ENCODE measurements around the gene IL22. TPM values are rescaled to one million over a fixed set of nuclear protein-coding genes. Genes with fewer than 3 reads are reported as not detected.

The IL22 gene, protein sequence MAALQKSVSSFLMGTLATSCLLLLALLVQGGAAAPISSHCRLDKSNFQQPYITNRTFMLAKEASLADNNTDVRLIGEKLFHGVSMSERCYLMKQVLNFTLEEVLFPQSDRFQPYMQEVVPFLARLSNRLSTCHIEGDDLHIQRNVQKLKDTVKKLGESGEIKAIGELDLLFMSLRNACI
- not detected in 2 replicates for polyA plus RNA-seq (2011; rRNA removed)
- polyA minus RNA-seq (2011; rRNA and poly(A)+ RNA removed), result not detected in 2 replicates

DNA sequence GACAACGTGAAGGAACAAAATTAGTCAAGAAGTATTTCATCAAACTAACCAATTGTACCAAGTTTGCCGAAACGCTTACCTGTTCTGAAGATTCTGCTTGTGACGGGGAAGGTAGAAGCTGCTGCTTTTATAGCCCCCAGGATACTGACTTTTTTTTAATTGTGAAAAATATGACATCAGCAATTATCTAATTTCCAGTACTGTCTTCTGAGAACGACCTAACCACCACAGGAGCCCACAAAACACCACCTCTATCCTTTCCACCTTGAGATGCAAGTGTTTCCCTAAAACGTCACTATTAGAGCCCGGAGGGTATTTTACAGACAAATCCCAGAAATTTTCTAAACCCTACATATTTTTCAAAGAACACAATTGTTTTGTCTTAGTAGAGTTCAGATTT is at the start of gene IL22:
Gene IL22 (minus strand): TSS at position 101 of the 400 bp plus-strand sequence. CDS start 156 bp downstream, outside the sequence.
- TF ChIP-seq, protein P1, sequence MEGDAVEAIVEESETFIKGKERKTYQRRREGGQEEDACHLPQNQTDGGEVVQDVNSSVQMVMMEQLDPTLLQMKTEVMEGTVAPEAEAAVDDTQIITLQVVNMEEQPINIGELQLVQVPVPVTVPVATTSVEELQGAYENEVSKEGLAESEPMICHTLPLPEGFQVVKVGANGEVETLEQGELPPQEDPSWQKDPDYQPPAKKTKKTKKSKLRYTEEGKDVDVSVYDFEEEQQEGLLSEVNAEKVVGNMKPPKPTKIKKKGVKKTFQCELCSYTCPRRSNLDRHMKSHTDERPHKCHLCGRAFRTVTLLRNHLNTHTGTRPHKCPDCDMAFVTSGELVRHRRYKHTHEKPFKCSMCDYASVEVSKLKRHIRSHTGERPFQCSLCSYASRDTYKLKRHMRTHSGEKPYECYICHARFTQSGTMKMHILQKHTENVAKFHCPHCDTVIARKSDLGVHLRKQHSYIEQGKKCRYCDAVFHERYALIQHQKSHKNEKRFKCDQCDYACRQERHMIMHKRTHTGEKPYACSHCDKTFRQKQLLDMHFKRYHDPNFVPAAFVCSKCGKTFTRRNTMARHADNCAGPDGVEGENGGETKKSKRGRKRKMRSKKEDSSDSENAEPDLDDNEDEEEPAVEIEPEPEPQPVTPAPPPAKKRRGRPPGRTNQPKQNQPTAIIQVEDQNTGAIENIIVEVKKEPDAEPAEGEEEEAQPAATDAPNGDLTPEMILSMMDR (IDR thresholded peaks at IDR 0.05; ENCODE audit: insufficient read depth, low read depth, low read length), result no peak
- Histone ChIP-seq H3K4me3 (ENCODE audit: low read depth, low read length) (no peak within 1 kb of the TSS), H3K27me3 (ENCODE audit: control insufficient read depth, insufficient read depth, low read length) (peaks cover 2% of the 10 kb centered on the region; the same call in 1 of the 2 replicates), H3K36me3 (ENCODE audit: control insufficient read depth, insufficient read depth, low read length) (no peaks in the 10 kb centered on the region)
- DNase-seq (ENCODE audit: low read depth), result no peak
- ChIA-PET CTCF (interaction anchor here (0.6 kb wide), 1 partner anchor 27 kb away, joined by 3 read pairs; no protein-coding TSS in a partner anchor), POLR2A (interaction anchor here (0.5 kb wide), 1 partner anchor 15 kb away, joined by 3 read pairs; no protein-coding TSS in a partner anchor)

DNA sequence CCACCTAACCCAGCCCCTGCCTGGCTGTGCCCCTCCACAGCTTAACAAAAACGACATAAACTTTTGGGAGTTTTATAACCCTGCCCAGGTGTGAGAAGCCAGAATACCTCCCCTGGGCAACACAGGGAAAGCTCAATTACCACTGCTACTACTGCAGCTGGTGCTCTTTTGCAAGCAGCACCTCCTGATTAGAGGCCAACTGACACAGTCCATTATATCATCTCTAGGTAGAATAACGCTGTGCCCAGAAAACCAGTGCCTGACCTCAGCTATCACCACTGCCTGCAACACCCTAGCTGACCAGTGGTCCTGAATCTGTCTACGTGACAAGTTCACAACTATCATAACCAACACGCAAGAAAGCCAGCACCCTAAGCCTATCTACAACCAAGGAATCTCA is 44.5 kb upstream of the IL22 start:
- H3K36me3 ChIP-seq (ENCODE audit: control insufficient read depth, insufficient read depth, low read length), result no peaks in the 10 kb centered on the region
- ChIA-PET CTCF (no interaction called here), POLR2A (no interaction called here)
- TF ChIP-seq, protein P1 (IDR thresholded peaks at IDR 0.05; ENCODE audit: insufficient read depth, low read depth, low read length), result no peak
- H3K27me3 ChIP-seq (ENCODE audit: control insufficient read depth, insufficient read depth, low read length), result no peaks in the 10 kb centered on the region
- no peak for DNase-seq (ENCODE audit: low read depth)
- no peak overlapping the region for H3K4me3 ChIP-seq (ENCODE audit: low read depth, low read length)

DNA sequence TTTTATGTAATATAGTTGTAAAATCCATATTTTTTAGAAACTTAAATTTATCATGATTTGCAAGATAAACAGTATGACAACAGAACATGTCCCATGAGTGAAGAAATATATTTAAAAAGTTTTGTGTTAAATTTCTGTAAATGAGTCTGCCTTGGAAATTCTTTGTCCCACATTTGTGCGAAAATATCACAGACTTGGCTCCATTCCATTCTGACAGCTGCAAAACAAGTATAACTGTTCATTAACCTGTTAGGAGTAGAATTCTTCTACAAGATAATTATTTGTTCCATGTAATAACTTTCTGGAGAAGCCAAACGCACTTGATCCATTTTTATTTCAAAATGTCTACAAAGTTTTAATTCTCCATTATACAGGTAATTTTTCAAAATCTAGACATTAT is 40.8 kb upstream of the IL22 start:
- H3K36me3 ChIP-seq (ENCODE audit: control insufficient read depth, insufficient read depth, low read length), result no peaks in the 10 kb centered on the region
- ChIA-PET POLR2A (no interaction called here), CTCF (interaction anchor here (1.0 kb wide), 1 partner anchor 71 kb away, joined by 3 read pairs; no protein-coding TSS in a partner anchor)
- no peaks in the 10 kb centered on the region for H3K27me3 ChIP-seq (ENCODE audit: control insufficient read depth, insufficient read depth, low read length)
- no peak overlapping the region for H3K4me3 ChIP-seq (ENCODE audit: low read depth, low read length)
- TF ChIP-seq, protein P1 (IDR thresholded peaks at IDR 0.05; ENCODE audit: insufficient read depth, low read depth, low read length), result no peak
- no peak for DNase-seq (ENCODE audit: low read depth)

DNA sequence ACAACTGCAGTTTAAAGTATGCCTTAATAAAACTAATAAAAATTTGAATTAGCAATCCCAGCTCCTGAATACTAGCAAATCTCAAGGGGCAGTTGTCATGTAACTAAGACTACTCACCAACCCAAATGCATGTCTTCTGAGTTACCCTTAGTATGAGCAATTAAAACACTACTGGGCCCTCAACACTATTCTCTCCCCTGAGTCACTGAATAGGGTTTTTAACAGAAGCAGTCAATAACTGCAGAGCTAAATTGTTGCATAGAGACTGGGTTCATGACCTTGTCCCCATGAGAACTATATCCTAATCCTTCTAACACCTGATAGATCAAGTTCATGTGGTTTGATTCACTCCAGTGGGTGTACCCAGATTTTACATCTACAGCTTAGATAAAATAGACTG is 39.9 kb upstream of the IL22 start:
- TF ChIP-seq, protein P1 (IDR thresholded peaks at IDR 0.05; ENCODE audit: insufficient read depth, low read depth, low read length), result no peak
- H3K4me3 ChIP-seq (ENCODE audit: low read depth, low read length), result no peak overlapping the region
- no peaks in the 10 kb centered on the region for H3K36me3 ChIP-seq (ENCODE audit: control insufficient read depth, insufficient read depth, low read length)
- CTCF ChIA-PET, result interaction anchor here (1.0 to 1.1 kb wide), 2 partner anchors 8 to 70 kb away, joined by 3 read pairs; no protein-coding TSS in a partner anchor
- DNase-seq (ENCODE audit: low read depth), result no peak
- H3K27me3 ChIP-seq (ENCODE audit: control insufficient read depth, insufficient read depth, low read length), result no peaks in the 10 kb centered on the region
- POLR2A ChIA-PET, result no interaction called here

DNA sequence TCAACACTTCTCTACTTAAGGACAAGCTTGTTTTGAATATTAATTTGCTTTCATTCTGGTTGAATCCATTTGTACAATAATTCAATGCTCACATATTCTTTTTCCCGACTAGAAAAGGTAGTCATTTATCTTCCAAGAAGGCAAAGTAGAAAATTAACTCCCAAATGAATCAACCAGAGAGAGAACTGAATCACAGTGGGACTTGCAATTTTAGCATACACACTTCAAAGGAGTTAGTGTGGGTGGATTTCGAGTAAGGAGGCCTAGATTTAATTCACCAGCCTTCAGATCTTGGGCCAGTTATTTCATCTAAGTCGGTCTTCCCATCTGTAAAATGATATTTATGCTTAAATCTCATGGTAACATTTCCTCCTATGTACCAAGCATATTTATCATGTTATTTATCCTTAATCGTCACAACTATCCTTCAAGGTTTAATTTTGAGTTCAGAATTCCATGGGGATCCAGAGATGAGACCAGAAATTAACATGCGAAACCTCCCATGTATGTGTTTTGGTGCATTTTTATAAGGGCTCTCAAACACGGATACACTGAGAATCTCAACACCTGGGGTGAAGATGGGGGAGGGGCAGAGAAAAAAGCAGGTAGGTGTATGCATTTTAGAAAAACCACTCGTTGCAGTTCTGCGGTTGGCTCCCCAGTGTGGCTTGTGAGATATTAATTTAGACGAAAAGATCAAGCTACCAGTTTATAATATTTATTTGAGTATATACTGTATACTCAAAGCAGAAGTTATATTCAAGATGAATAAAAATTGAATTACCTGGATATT is 38.9 kb upstream of the IL22 start:
- POLR2A ChIA-PET, result no interaction called here
- DNase-seq (ENCODE audit: low read depth), result no peak
- CTCF ChIA-PET, result interaction anchor here (0.9 to 1.1 kb wide), 2 partner anchors 7 to 12 kb away, joined by 3 read pairs; no protein-coding TSS in a partner anchor
- Histone ChIP-seq H3K36me3 (ENCODE audit: control insufficient read depth, insufficient read depth, low read length) (no peaks in the 10 kb centered on the region), H3K27me3 (ENCODE audit: control insufficient read depth, insufficient read depth, low read length) (no peaks in the 10 kb centered on the region), H3K4me3 (ENCODE audit: low read depth, low read length) (no peak overlapping the region)
- TF ChIP-seq, protein P1 (IDR thresholded peaks at IDR 0.05; ENCODE audit: insufficient read depth, low read depth, low read length), result no peak

All from BJ (cell line).